Measurements from ENCODE around the gene AKNAD1. TPM values are rescaled to one million over a fixed set of nuclear protein-coding genes. Genes with fewer than 3 reads are reported as not detected.

The AKNAD1 gene
- polyA plus RNA-seq, 1 donor from 2014 or later = not detected

DNA sequence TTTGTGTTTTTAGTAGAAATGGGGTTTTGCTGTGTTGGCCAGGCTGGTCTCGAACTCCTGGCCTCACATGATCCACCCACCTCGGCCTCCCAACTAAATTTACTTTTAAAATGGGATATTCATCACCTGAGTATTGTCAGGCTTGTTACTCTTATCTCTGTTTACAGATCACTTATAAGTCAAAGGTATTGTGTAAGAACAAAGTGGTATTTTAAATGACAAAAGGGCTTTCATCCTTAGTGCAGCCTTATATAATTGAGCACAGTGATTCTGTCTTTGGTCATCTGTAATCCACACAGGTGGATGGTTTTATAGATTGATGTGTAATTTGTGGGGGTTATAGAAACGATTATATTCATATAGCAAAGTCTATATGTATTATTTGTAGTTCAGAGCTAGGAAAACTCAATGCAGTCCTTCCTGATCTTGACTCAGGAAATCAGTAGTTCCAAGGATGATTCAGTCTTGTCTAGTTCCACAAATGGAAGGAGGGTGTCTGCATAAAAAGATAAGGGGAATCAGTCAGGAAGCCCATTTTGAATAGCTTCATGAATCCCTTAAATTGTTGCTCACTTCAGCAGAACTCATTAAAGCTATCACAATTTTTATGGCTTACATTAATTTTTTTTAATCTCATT lies 75.8 kb downstream of the AKNAD1 start:
- Histone ChIP-seq H3F3A (ENCODE audit: insufficient read depth, low read length, poor library complexity, severe bottlenecking) (no peaks in the 10 kb centered on the region), H3K9me3 (ENCODE audit: low read length) (peaks cover 4% of the 10 kb centered on the region), H3K27ac (ENCODE audit: low read length) (no peak overlapping the region), H3K36me3 (ENCODE audit: insufficient read depth, low read length) (peaks cover 4% of the 10 kb centered on the region), H3K9ac (ENCODE audit: low read length) (no peak overlapping the region), H3K9me2 (ENCODE audit: insufficient read depth, low read length) (no peaks in the 10 kb centered on the region), H2AFZ (ENCODE audit: low read depth, low read length) (no peak overlapping the region), H3K4me3 (ENCODE audit: low read length) (no peak overlapping the region), H3K79me2 (replicated peaks; ENCODE audit: insufficient read depth, low read length) (no peaks in the 10 kb centered on the region), H3K27me3 (ENCODE audit: insufficient read depth, low read depth, low read length) (no peaks in the 10 kb centered on the region), H3K4me2 (ENCODE audit: low read length) (no peak overlapping the region), H4K20me1 (ENCODE audit: insufficient read depth) (no peaks in the 10 kb centered on the region)
- TF ChIP-seq MXI1 (conservative IDR thresholded peaks at IDR 0.05; ENCODE audit: poor library complexity, severe bottlenecking) (no peak), EP300 (conservative IDR thresholded peaks at IDR 0.05; ENCODE audit: poor library complexity, severe bottlenecking) (no peak), POLR2AphosphoS5 (IDR thresholded peaks at IDR 0.05) (no peak), REST (IDR thresholded peaks at IDR 0.05; ENCODE audit: borderline replicate concordance) (no peak), RAD21 (conservative IDR thresholded peaks at IDR 0.05) (no peak)

GRCh38 chr1:108779455-108779854 lies 77.4 kb downstream of the AKNAD1 start:
- TF ChIP-seq POLR2AphosphoS5 (IDR thresholded peaks at IDR 0.05) = no peak
- no peak for TF ChIP-seq MXI1 (conservative IDR thresholded peaks at IDR 0.05; ENCODE audit: poor library complexity, severe bottlenecking)
- TF ChIP-seq EZH2 (IDR thresholded peaks at IDR 0.05; ENCODE audit: borderline replicate concordance, insufficient read depth, low read length, poor library complexity, severe bottlenecking) = no peak
- TF ChIP-seq EP300 (conservative IDR thresholded peaks at IDR 0.05; ENCODE audit: poor library complexity, severe bottlenecking) = no peak
- H4K20me1 ChIP-seq (ENCODE audit: insufficient read depth) = no peaks in the 10 kb centered on the region
- H2AFZ ChIP-seq (ENCODE audit: low read depth, low read length) = no peak overlapping the region
- no peaks in the 10 kb centered on the region for H3K9me2 ChIP-seq (ENCODE audit: insufficient read depth, low read length)
- H3K9ac ChIP-seq (ENCODE audit: low read length) = no peak overlapping the region
- no peak overlapping the region for H3K27ac ChIP-seq (ENCODE audit: low read length)
- no peaks in the 10 kb centered on the region for H3K79me2 ChIP-seq (replicated peaks; ENCODE audit: insufficient read depth, low read length)
- H3K4me3 ChIP-seq (ENCODE audit: low read length) = no peak overlapping the region
- H3K9me3 ChIP-seq (ENCODE audit: low read length) = no peaks in the 10 kb centered on the region
- peaks cover 4% of the 10 kb centered on the region for H3K36me3 ChIP-seq (ENCODE audit: insufficient read depth, low read length)
- no peak overlapping the region for H3K4me2 ChIP-seq (ENCODE audit: low read length)
- no peaks in the 10 kb centered on the region for H3K27me3 ChIP-seq (ENCODE audit: insufficient read depth, low read depth, low read length)
- H3F3A ChIP-seq (ENCODE audit: insufficient read depth, low read length, poor library complexity, severe bottlenecking) = no peaks in the 10 kb centered on the region

GRCh38 chr1:108777839-108778238 lies 79.1 kb downstream of the AKNAD1 start:
- H3K36me3 ChIP-seq (ENCODE audit: insufficient read depth, low read length) = no peaks in the 10 kb centered on the region
- no peak for TF ChIP-seq SMC3 (conservative IDR thresholded peaks at IDR 0.05; ENCODE audit: poor library complexity)
- no peak for TF ChIP-seq RAD21 (conservative IDR thresholded peaks at IDR 0.05)
- no peak for TF ChIP-seq MXI1 (conservative IDR thresholded peaks at IDR 0.05; ENCODE audit: poor library complexity, severe bottlenecking)
- TF ChIP-seq TAF1 (IDR thresholded peaks at IDR 0.05; ENCODE audit: low read depth) = no peak
- TF ChIP-seq EP300 (conservative IDR thresholded peaks at IDR 0.05; ENCODE audit: poor library complexity, severe bottlenecking) = no peak
- no peak for TF ChIP-seq EZH2 (IDR thresholded peaks at IDR 0.05; ENCODE audit: borderline replicate concordance, insufficient read depth, low read length, poor library complexity, severe bottlenecking)
- TF ChIP-seq, protein P1, sequence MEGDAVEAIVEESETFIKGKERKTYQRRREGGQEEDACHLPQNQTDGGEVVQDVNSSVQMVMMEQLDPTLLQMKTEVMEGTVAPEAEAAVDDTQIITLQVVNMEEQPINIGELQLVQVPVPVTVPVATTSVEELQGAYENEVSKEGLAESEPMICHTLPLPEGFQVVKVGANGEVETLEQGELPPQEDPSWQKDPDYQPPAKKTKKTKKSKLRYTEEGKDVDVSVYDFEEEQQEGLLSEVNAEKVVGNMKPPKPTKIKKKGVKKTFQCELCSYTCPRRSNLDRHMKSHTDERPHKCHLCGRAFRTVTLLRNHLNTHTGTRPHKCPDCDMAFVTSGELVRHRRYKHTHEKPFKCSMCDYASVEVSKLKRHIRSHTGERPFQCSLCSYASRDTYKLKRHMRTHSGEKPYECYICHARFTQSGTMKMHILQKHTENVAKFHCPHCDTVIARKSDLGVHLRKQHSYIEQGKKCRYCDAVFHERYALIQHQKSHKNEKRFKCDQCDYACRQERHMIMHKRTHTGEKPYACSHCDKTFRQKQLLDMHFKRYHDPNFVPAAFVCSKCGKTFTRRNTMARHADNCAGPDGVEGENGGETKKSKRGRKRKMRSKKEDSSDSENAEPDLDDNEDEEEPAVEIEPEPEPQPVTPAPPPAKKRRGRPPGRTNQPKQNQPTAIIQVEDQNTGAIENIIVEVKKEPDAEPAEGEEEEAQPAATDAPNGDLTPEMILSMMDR (IDR thresholded peaks at IDR 0.05; ENCODE audit: poor library complexity, severe bottlenecking) = no peak
- no peak for TF ChIP-seq POLR2AphosphoS5 (IDR thresholded peaks at IDR 0.05)
- no peak for TF ChIP-seq REST (IDR thresholded peaks at IDR 0.05; ENCODE audit: borderline replicate concordance)
- H3F3A ChIP-seq (ENCODE audit: insufficient read depth, low read length, poor library complexity, severe bottlenecking) = no peaks in the 10 kb centered on the region
- no peaks in the 10 kb centered on the region for H3K9me3 ChIP-seq (ENCODE audit: low read length)
- H3K4me3 ChIP-seq (ENCODE audit: low read length) = no peak overlapping the region
- H3K27ac ChIP-seq (ENCODE audit: low read length) = no peak overlapping the region
- no peaks in the 10 kb centered on the region for H3K27me3 ChIP-seq (ENCODE audit: insufficient read depth, low read depth, low read length)
- H4K20me1 ChIP-seq (ENCODE audit: insufficient read depth) = no peaks in the 10 kb centered on the region
- H3K4me2 ChIP-seq (ENCODE audit: low read length) = no peak overlapping the region
- H2AFZ ChIP-seq (ENCODE audit: low read depth, low read length) = no peak overlapping the region
- no peaks in the 10 kb centered on the region for H3K79me2 ChIP-seq (replicated peaks; ENCODE audit: insufficient read depth, low read length)
- H3K9me2 ChIP-seq (ENCODE audit: insufficient read depth, low read length) = no peaks in the 10 kb centered on the region
- no peak overlapping the region for H3K9ac ChIP-seq (ENCODE audit: low read length)
